ENCODE results near the gene SLC9A3. TPM values are rescaled to one million over a fixed set of nuclear protein-coding genes. Genes with fewer than 3 reads are reported as not detected.

SLC9A3 gene
- total RNA-seq, 1 donor: 1.8 TPM

GRCh38 chr5:434443-435146, 89.7 kb downstream of the SLC9A3 start:
- no peak for TF ChIP-seq CTCF (IDR thresholded peaks at IDR 0.05; ENCODE audit: insufficient read depth, low read length)
- no peak overlapping the region for H3K4me3 ChIP-seq (ENCODE audit: low read depth, low read length)
- no peak for DNase-seq (ENCODE audit: low read depth)

GRCh38 chr5:433836-434235, 90.4 kb downstream of the SLC9A3 start:
- no peak for DNase-seq (ENCODE audit: low read depth)
- no peak overlapping the region for H3K4me3 ChIP-seq (ENCODE audit: low read depth, low read length)
- TF ChIP-seq CTCF (IDR thresholded peaks at IDR 0.05; ENCODE audit: insufficient read depth, low read length): no peak

- no peak overlapping the region for H3K4me3 ChIP-seq (ENCODE audit: low read depth, low read length)
- no peak for TF ChIP-seq CTCF (IDR thresholded peaks at IDR 0.05; ENCODE audit: insufficient read depth, low read length)
- DNase-seq (ENCODE audit: low read depth): no peak
Measured at GRCh38 chr5:432928-433791, 91.1 kb downstream of the SLC9A3 start.

GRCh38 chr5:432201-432927, 91.9 kb downstream of the SLC9A3 start:
- H3K4me3 ChIP-seq (ENCODE audit: low read depth, low read length): no peak overlapping the region
- no peak for TF ChIP-seq CTCF (IDR thresholded peaks at IDR 0.05; ENCODE audit: insufficient read depth, low read length)
- no peak for DNase-seq (ENCODE audit: low read depth)

GRCh38 chr5:431711-432050, 92.6 kb downstream of the SLC9A3 start:
- no peak for DNase-seq (ENCODE audit: low read depth)
- TF ChIP-seq CTCF (IDR thresholded peaks at IDR 0.05; ENCODE audit: insufficient read depth, low read length): no peak
- no peak overlapping the region for H3K4me3 ChIP-seq (ENCODE audit: low read depth, low read length)

- H3K4me3 ChIP-seq (ENCODE audit: low read depth, low read length): no peak overlapping the region
- TF ChIP-seq CTCF (IDR thresholded peaks at IDR 0.05; ENCODE audit: insufficient read depth, low read length): peak; percentile 75
- peak; percentile 43 for DNase-seq (ENCODE audit: low read depth)
Measured at GRCh38 chr5:431001-431710, 93.1 kb downstream of the SLC9A3 start.
